Stimulated activated CD8-positive, alpha-beta memory T cell treated with anti-CD3 and anti-CD28 coated beads, Interleukin-12 subunit alpha, Interleukin-12 subunit beta, amount 100 ng/mL, for 24 hours (primary cell): ENCODE results near the gene CAMTA2.
A peak's percentile ranks its signal among the peaks of the same experiment; 100 is the strongest.

Experiments
- DNase-seq: peaks from one replicate; pipeline ENCODE4 v3.0.0-alpha.2; 2020; ENCODE audit errors: extremely low read depth

Gene CAMTA2

GRCh38 chr17:4999430-5000093 is 12.1 kb upstream of the CAMTA2 start:
- no peak for DNase-seq

- no peak for DNase-seq
These were observed 11.4 kb upstream of the CAMTA2 start for GRCh38 chr17:4998732-4999429.

- DNase-seq = no peak
These were observed 10.7 kb upstream of the CAMTA2 start for GRCh38 chr17:4998027-4998731.

- peak; percentile 67 for DNase-seq
These were observed 10.0 kb upstream of the CAMTA2 start, which contains the start of the genes INCA1 and KIF1C for GRCh38 chr17:4997302-4998026. Gene INCA1, minus strand, starts transcription at chr17:4997522. Its CDS starts 3,085 bp downstream, at chr17:4994437. Gene KIF1C, plus strand, starts transcription at chr17:4997950. Its CDS starts 2,297 bp downstream, at chr17:5000247.

- DNase-seq = no peak
These were observed 6.7 kb upstream of the CAMTA2 start for GRCh38 chr17:4994081-4994595.

- no peak for DNase-seq
These were observed 492 bp upstream of the CAMTA2 start for GRCh38 chr17:4987767-4988567.

GRCh38 chr17:4986403-4986802 is 1.1 kb downstream of the CAMTA2 start:
- no peak for DNase-seq

- no peak for DNase-seq
These were observed 5.2 kb downstream of the CAMTA2 start for GRCh38 chr17:4982305-4982704.

GRCh38 chr17:4980644-4981216 is 6.7 kb downstream of the CAMTA2 start:
- no peak for DNase-seq

GRCh38 chr17:4978726-4979125 is 8.7 kb downstream of the CAMTA2 start:
- no peak for DNase-seq

- no peak for DNase-seq
These were observed 13.3 kb downstream of the CAMTA2 start for GRCh38 chr17:4974115-4974670.

GRCh38 chr17:4973256-4974114 is 14.0 kb downstream of the CAMTA2 start:
- no peak for DNase-seq

GRCh38 chr17:4972752-4973151 is 14.7 kb downstream of the CAMTA2 start:
- no peak for DNase-seq

GRCh38 chr17:4972322-4972721 is 15.2 kb downstream of the CAMTA2 start:
- no peak for DNase-seq

- no peak for DNase-seq
These were observed 15.6 kb downstream of the CAMTA2 start for GRCh38 chr17:4971826-4972225.

- no peak for DNase-seq
These were observed 17.2 kb downstream of the CAMTA2 start for GRCh38 chr17:4970273-4970672.

- no peak for DNase-seq
These were observed 17.8 kb downstream of the CAMTA2 start for GRCh38 chr17:4969551-4970173.

- no peak for DNase-seq
These were observed 18.4 kb downstream of the CAMTA2 start for GRCh38 chr17:4969047-4969550.
